Neuronal stem cell (in vitro differentiated cells): Measurements from ENCODE around the gene CFAP43.
A peak's percentile ranks its signal among the peaks of the same experiment; 100 is the strongest.

Experiments used
- DNase-seq: peaks from one replicate; pipeline ENCODE4 v3.0.0-alpha.2; 2013; ENCODE audit warnings: low spot score
- H2AFZ ChIP-seq: one replicate; pipeline ENCODE4 v1.6.1; 2013; ENCODE audit warnings: mild to moderate bottlenecking, low read length, inconsistent platforms
- H2AK5ac ChIP-seq: 2 replicates; pipeline ENCODE4 v1.6.1; 2013; ENCODE audit warnings: low read depth, mild to moderate bottlenecking, inconsistent platforms, low read length, moderate library complexity, mixed read lengths
- H2BK120ac ChIP-seq: 2 replicates; pipeline ENCODE4 v1.6.1; 2013; ENCODE audit warnings: low read depth, mild to moderate bottlenecking, inconsistent platforms, low read length, moderate library complexity, mixed read lengths
- H2BK12ac ChIP-seq: one replicate; pipeline ENCODE4 v1.6.1; 2013; ENCODE audit warnings: low read length, inconsistent platforms
- H2BK15ac ChIP-seq: 2 replicates; pipeline ENCODE4 v1.6.1; 2013; ENCODE audit warnings: mild to moderate bottlenecking, low read length, inconsistent platforms, mixed read lengths
- H2BK5ac ChIP-seq: one replicate; pipeline ENCODE4 v1.6.1; 2013; ENCODE audit warnings: inconsistent platforms, mild to moderate bottlenecking, low read length, moderate library complexity
- H3K14ac ChIP-seq: one replicate; pipeline ENCODE4 v1.6.1; 2013; ENCODE audit warnings: low read length, inconsistent platforms
- H3K18ac ChIP-seq: 2 replicates; pipeline ENCODE4 v1.6.1; 2013; ENCODE audit warnings: low read length, inconsistent platforms
- H3K23ac ChIP-seq: 2 replicates; pipeline ENCODE4 v1.6.1; 2013; ENCODE audit warnings: low read depth, mild to moderate bottlenecking, mixed read lengths, low read length, inconsistent platforms; ENCODE audit not compliant: poor library complexity
- H3K27ac ChIP-seq: replicated peaks from 3 replicates; pipeline ENCODE4 v1.5.1; 2013; ENCODE audit warnings: low read length, inconsistent platforms
- H3K27me3 ChIP-seq, 3 experiments: 2 replicates each; pipeline ENCODE4 v1.6.1; 2013; ENCODE audit warnings: low read length in 3 of 3, mild to moderate bottlenecking in 2 of 3, inconsistent platforms in 1 of 3, low read depth in 1 of 3, mixed read lengths in 1 of 3, moderate library complexity in 1 of 3; ENCODE audit not compliant: control insufficient read depth in 3 of 3, insufficient read depth in 3 of 3
- H3K36me3 ChIP-seq, 2 donors: replicated peaks in 1 of 2; 2 replicates each; pipeline ENCODE4 v1.6.1; 2013; ENCODE audit warnings: low read length in 2 of 2; ENCODE audit not compliant: control insufficient read depth in 2 of 2, insufficient read depth in 2 of 2
- H3K4ac ChIP-seq: 2 replicates; pipeline ENCODE4 v1.6.1; 2013; ENCODE audit warnings: inconsistent platforms, mild to moderate bottlenecking, low read length, moderate library complexity
- H3K4me1 ChIP-seq, 2 donors: 1 replicate in 1 of 2; 2 replicates in 1 of 2; pipeline ENCODE4 v1.6.1; 2013; ENCODE audit warnings: low read length in 2 of 2, low read depth in 1 of 2; ENCODE audit not compliant: control insufficient read depth in 2 of 2, insufficient read depth in 1 of 2
- H3K4me2 ChIP-seq: one replicate; pipeline ENCODE4 v1.6.1; 2013; ENCODE audit warnings: mild to moderate bottlenecking, low read length, inconsistent platforms; ENCODE audit not compliant: insufficient read depth, poor library complexity, severe bottlenecking
- H3K4me3 ChIP-seq, 2 donors: 2 replicates each; pipeline ENCODE4 v1.5.1; 2013; ENCODE audit warnings: low read length in 2 of 2, mild to moderate bottlenecking in 2 of 2, inconsistent platforms in 1 of 2, moderate library complexity in 1 of 2
- H3K79me1 ChIP-seq: one replicate; pipeline ENCODE4 v1.6.1; 2013; ENCODE audit warnings: low read depth, mild to moderate bottlenecking, inconsistent platforms, low read length, moderate library complexity
- H3K9ac ChIP-seq: one replicate; pipeline ENCODE4 v1.6.1; 2013; ENCODE audit warnings: mild to moderate bottlenecking, low read depth, low read length, inconsistent platforms; ENCODE audit not compliant: poor library complexity
- H3K9me3 ChIP-seq, 2 donors: replicated peaks in 1 of 2; 2 replicates each; pipeline versions ENCODE3 to v1.6.1; 2013; ENCODE audit warnings: low read length in 2 of 2, mild to moderate bottlenecking in 2 of 2, inconsistent platforms in 1 of 2, low read depth in 1 of 2, mixed read lengths in 1 of 2, moderate library complexity in 1 of 2; ENCODE audit not compliant: control insufficient read depth in 2 of 2, insufficient read depth in 1 of 2
- H4K8ac ChIP-seq: one replicate; pipeline ENCODE4 v1.6.1; 2013; ENCODE audit warnings: low read depth, mild to moderate bottlenecking, inconsistent platforms, low read length, moderate library complexity
- H4K91ac ChIP-seq: one replicate; pipeline ENCODE4 v1.6.1; 2013; ENCODE audit warnings: low read length, low read depth, mild to moderate bottlenecking, inconsistent platforms; ENCODE audit not compliant: poor library complexity
- WGBS, 2 donors: extraction: QIAGEN DNeasy Blood & Tissue Kit; methylation state at CpG; one replicate each; pipeline ENCODE4 v1.1.7; 2013; ENCODE audit warnings: missing lambda C conversion rate in 2 of 2, mixed read lengths in 1 of 2; ENCODE audit not compliant: insufficient read length in 2 of 2, insufficient replicate concordance in 1 of 2; ENCODE audit errors: extremely low coverage in 2 of 2; 5-methylcytosine and 5-hydroxymethylcytosine counted together

Gene CFAP43

GRCh38 chr10:104120512-104120902, 111.7 kb downstream of the CFAP43 start:
- H4K91ac ChIP-seq = no peak overlapping the region
- H3K36me3 ChIP-seq = peaks cover 0 to 17% of the 10 kb centered on the region in 2 donors
- peaks cover 3 to 14% of the 10 kb centered on the region in 2 donors for H3K4me1 ChIP-seq
- H4K8ac ChIP-seq = no peak overlapping the region
- no peaks in the 10 kb centered on the region for H3K27me3 ChIP-seq
- H2AFZ ChIP-seq = peak overlapping the region; percentile 94
- H3K9me3 ChIP-seq = no peaks in the 10 kb centered on the region
- no CpG with 5 or more reads among the region's 2 CpGs for WGBS, 2 donors
- H3K14ac ChIP-seq = no peak overlapping the region
- peak overlapping the region in 1 of 2 donors; percentile 79 for H3K4me3 ChIP-seq
- no peak overlapping the region for H3K4ac ChIP-seq
- H3K4me2 ChIP-seq = peak overlapping the region; percentile 90
- H2BK15ac ChIP-seq = no peak overlapping the region
- DNase-seq = no peak
- H3K18ac ChIP-seq = no peak overlapping the region
- H2BK120ac ChIP-seq = no peak overlapping the region
- no peak overlapping the region for H2BK12ac ChIP-seq
- no peak overlapping the region for H3K23ac ChIP-seq
- H3K27ac ChIP-seq = no peak overlapping the region
- no peak overlapping the region for H2AK5ac ChIP-seq
- no peaks in the 10 kb centered on the region for H3K79me1 ChIP-seq
- no peak overlapping the region for H3K9ac ChIP-seq
- H2BK5ac ChIP-seq = no peak overlapping the region

- no peak overlapping the region for H3K27ac ChIP-seq
- H3K79me1 ChIP-seq = no peaks in the 10 kb centered on the region
- H3K4me3 ChIP-seq = no peak overlapping the region
- peaks cover 0 to 11% of the 10 kb centered on the region in 2 donors for H3K36me3 ChIP-seq
- H2AK5ac ChIP-seq = no peak overlapping the region
- no peak overlapping the region for H3K14ac ChIP-seq
- DNase-seq = no peak
- H2BK15ac ChIP-seq = no peak overlapping the region
- H3K9me3 ChIP-seq = no peaks in the 10 kb centered on the region
- no peak overlapping the region for H2BK12ac ChIP-seq
- no CpG with 5 or more reads among the region's 3 CpGs for WGBS, 2 donors
- no peak overlapping the region for H3K18ac ChIP-seq
- H3K4me2 ChIP-seq = no peak overlapping the region
- H3K23ac ChIP-seq = no peak overlapping the region
- peaks cover 3 to 14% of the 10 kb centered on the region in 2 donors for H3K4me1 ChIP-seq
- H2BK120ac ChIP-seq = no peak overlapping the region
- H4K8ac ChIP-seq = no peak overlapping the region
- H3K4ac ChIP-seq = no peak overlapping the region
- H2AFZ ChIP-seq = peak overlapping the region; percentile 94
- no peak overlapping the region for H3K9ac ChIP-seq
- H2BK5ac ChIP-seq = no peak overlapping the region
- H4K91ac ChIP-seq = no peak overlapping the region
- no peaks in the 10 kb centered on the region for H3K27me3 ChIP-seq
Measured at GRCh38 chr10:104119996-104120395, 112.2 kb downstream of the CFAP43 start.

DNA sequence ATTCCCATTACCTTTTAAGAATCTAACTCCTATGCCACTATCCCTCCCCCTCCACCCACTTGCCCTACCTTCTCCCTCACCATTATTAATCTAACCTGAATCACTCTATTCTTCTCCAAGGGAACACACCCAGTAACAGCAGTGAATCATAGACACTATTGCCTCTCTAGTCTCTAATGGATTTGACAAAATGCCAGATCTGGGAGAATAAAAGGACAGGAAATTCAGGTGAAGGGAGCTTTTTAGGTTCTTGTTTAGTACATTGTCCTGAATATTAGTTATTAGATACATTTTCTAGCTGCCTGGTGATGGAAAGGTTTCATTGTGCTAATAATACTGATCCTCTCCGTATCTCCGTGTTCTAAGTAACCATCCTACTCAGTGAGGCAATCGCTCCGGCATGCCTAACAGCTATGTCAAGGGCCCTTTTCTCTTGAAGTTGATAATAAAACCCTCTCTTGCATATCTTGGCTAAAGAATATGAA, 114.3 kb downstream of the CFAP43 start:
- no CpG with 5 or more reads among the region's 4 CpGs for WGBS, 2 donors

DNA sequence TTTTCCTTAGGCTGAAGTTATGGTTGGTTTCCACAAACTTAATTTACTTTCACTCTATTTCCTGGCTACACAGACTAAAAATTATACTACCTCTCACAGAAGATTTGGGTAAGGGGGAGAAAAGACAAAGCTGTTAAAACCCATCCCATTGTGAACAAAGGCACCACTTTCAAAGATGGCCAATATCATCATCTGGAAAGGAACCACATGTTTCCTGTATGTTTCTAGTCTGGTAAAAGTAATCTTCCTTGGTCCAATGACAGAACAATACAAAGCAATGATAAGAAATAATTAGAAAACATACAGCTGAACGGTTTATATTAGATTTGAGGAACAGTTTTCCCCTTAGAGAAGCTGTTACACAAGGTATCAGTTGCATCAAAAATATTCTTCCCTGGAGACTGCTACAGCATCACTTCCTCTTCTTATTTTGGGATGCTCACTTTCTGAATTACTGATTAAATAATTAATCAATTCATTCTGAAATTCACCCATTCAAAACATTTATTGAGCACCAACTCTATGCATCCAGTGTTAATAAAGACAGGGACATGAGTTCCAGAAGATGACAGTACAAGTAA, 118.7 kb downstream of the CFAP43 start:
- Histone ChIP-seq H3K79me1 (no peaks in the 10 kb centered on the region), H3K4ac (no peak overlapping the region), H3K27ac (no peak overlapping the region), H2AFZ (no peak overlapping the region), H3K27me3 (no peaks in the 10 kb centered on the region), H3K36me3 (no peaks in the 10 kb centered on the region), H3K18ac (no peak overlapping the region), H4K8ac (no peak overlapping the region), H2BK5ac (no peak overlapping the region), H2AK5ac (no peak overlapping the region), H2BK15ac (no peak overlapping the region), H3K4me2 (no peak overlapping the region), H3K14ac (no peak overlapping the region), H3K23ac (no peak overlapping the region), H2BK120ac (no peak overlapping the region), H3K9ac (no peak overlapping the region), H3K4me3 (no peak overlapping the region), H2BK12ac (no peak overlapping the region), H3K9me3 (peaks cover 0 to 3% of the 10 kb centered on the region in 2 donors), H4K91ac (no peak overlapping the region), H3K4me1 (no peaks in the 10 kb centered on the region)
- no peak for DNase-seq
- no CpG with 5 or more reads among the region's 1 CpG for whole genome bisulfite sequencing, 2 donors

More for the DNA sequence above, 114.3 kb downstream of the CFAP43 start:
- Histone ChIP-seq H2BK120ac (no peak overlapping the region), H3K79me1 (no peaks in the 10 kb centered on the region), H2BK12ac (no peak overlapping the region), H3K23ac (no peak overlapping the region), H4K8ac (no peak overlapping the region), H2AK5ac (no peak overlapping the region), H3K14ac (no peak overlapping the region), H3K18ac (no peak overlapping the region), H2AFZ (no peak overlapping the region), H3K27me3 (no peaks in the 10 kb centered on the region), H3K4me1 (peaks cover 3 to 14% of the 10 kb centered on the region in 2 donors), H3K4me3 (no peak overlapping the region), H3K9ac (no peak overlapping the region), H3K36me3 (no peaks in the 10 kb centered on the region), H3K9me3 (no peaks in the 10 kb centered on the region), H3K4me2 (no peak overlapping the region), H3K27ac (no peak overlapping the region), H4K91ac (no peak overlapping the region), H2BK15ac (no peak overlapping the region), H2BK5ac (no peak overlapping the region), H3K4ac (no peak overlapping the region)
- no peak for DNase-seq
